H9 (cell line): Measurements from ENCODE around the gene RAD21L1. TPM values are rescaled to one million over a fixed set of nuclear protein-coding genes. Genes with fewer than 3 reads are reported as not detected.

Experiments
- DNase-seq: peaks from one replicate; pipeline ENCODE4 v3.0.0-alpha.2; 2017
- H2AFZ ChIP-seq: one replicate; pipeline ENCODE4 v1.6.1; 2013; ENCODE audit warnings: mild to moderate bottlenecking, low read length, control low read depth, moderate library complexity
- H2AK5ac ChIP-seq: 2 replicates; pipeline ENCODE4 v1.6.1; 2013; ENCODE audit warnings: low read length, control low read depth, mixed read lengths; ENCODE audit not compliant: insufficient read length
- H2BK120ac ChIP-seq: one replicate; pipeline ENCODE4 v1.6.1; 2013; ENCODE audit warnings: low read depth, mild to moderate bottlenecking, low read length, control low read depth, inconsistent platforms; ENCODE audit not compliant: poor library complexity, severe bottlenecking
- H2BK12ac ChIP-seq: 2 replicates; pipeline ENCODE4 v1.6.1; 2013; ENCODE audit warnings: low read length, control low read depth, mixed read lengths, low read depth; ENCODE audit not compliant: insufficient read length
- H2BK15ac ChIP-seq: 2 replicates; pipeline ENCODE4 v1.6.1; 2013; ENCODE audit warnings: low read depth, low read length, control low read depth
- H2BK20ac ChIP-seq: one replicate; pipeline ENCODE4 v1.6.1; 2013; ENCODE audit warnings: low read depth, mild to moderate bottlenecking, low read length, control low read depth, inconsistent platforms; ENCODE audit not compliant: poor library complexity, severe bottlenecking
- H2BK5ac ChIP-seq: 2 replicates; pipeline ENCODE4 v1.6.1; 2013; ENCODE audit warnings: low read length, control low read depth, mixed read lengths; ENCODE audit not compliant: insufficient read length
- H3K14ac ChIP-seq: 2 replicates; pipeline ENCODE4 v1.6.1; 2013; ENCODE audit warnings: low read length, control low read depth; ENCODE audit not compliant: insufficient read depth
- H3K18ac ChIP-seq: 2 replicates; pipeline ENCODE4 v1.6.1; 2013; ENCODE audit warnings: low read depth, mild to moderate bottlenecking, mixed read lengths, low read length, control low read depth; ENCODE audit not compliant: insufficient read length
- H3K23ac ChIP-seq: 2 replicates; pipeline ENCODE4 v1.6.1; 2013; ENCODE audit warnings: low read length, control low read depth, mixed read lengths, low read depth; ENCODE audit not compliant: insufficient read length
- H3K23me2 ChIP-seq: 2 replicates; pipeline ENCODE4 v1.6.1; 2013; ENCODE audit warnings: low read depth, mild to moderate bottlenecking, mixed read lengths, low read length, control low read depth; ENCODE audit not compliant: insufficient read length, poor library complexity, severe bottlenecking
- H3K27ac ChIP-seq: 2 replicates; pipeline ENCODE4 v1.5.1; 2013; ENCODE audit warnings: low read length, control low read depth, mixed read lengths, low read depth; ENCODE audit not compliant: insufficient read length
- H3K27me3 ChIP-seq: 2 replicates; pipeline ENCODE4 v1.6.1; 2013; ENCODE audit warnings: low read length, control low read depth, inconsistent platforms; ENCODE audit not compliant: insufficient read depth
- H3K4ac ChIP-seq: 2 replicates; pipeline ENCODE4 v1.6.1; 2013; ENCODE audit warnings: low read depth, mild to moderate bottlenecking, control low read depth, inconsistent platforms, low read length, moderate library complexity
- H3K4me1 ChIP-seq: 2 replicates; pipeline ENCODE4 v1.6.1; 2013; ENCODE audit warnings: low read length, control low read depth, inconsistent platforms; ENCODE audit not compliant: insufficient read depth
- H3K4me2 ChIP-seq: 2 replicates; pipeline ENCODE4 v1.6.1; 2013; ENCODE audit warnings: low read length, control low read depth, mixed read lengths; ENCODE audit not compliant: insufficient read length, insufficient read depth
- H3K56ac ChIP-seq: 2 replicates; pipeline ENCODE4 v1.6.1; 2013; ENCODE audit warnings: low read depth, mild to moderate bottlenecking, mixed read lengths, low read length, control low read depth; ENCODE audit not compliant: insufficient read length
- H3K79me1 ChIP-seq: 2 replicates; pipeline ENCODE4 v1.6.1; 2013; ENCODE audit warnings: low read depth, mild to moderate bottlenecking, moderate library complexity, low read length, control low read depth, inconsistent platforms; ENCODE audit not compliant: insufficient read depth, poor library complexity, severe bottlenecking
- H3K79me2 ChIP-seq: 2 replicates; pipeline ENCODE4 v1.6.1; 2013; ENCODE audit warnings: low read length, control low read depth, inconsistent platforms; ENCODE audit not compliant: insufficient read depth
- H3K9ac ChIP-seq: 2 replicates; pipeline ENCODE4 v1.6.1; 2013; ENCODE audit warnings: low read length, control low read depth, mixed read lengths; ENCODE audit not compliant: insufficient read length; ENCODE audit errors: extremely low read depth
- H3K9me3 ChIP-seq: one replicate; pipeline ENCODE4 v1.6.1; 2013; ENCODE audit warnings: low read depth, low read length, inconsistent platforms; ENCODE audit not compliant: control insufficient read depth
- H3T11ph ChIP-seq: one replicate; pipeline ENCODE4 v1.6.1; 2013; ENCODE audit warnings: mild to moderate bottlenecking, low read length, control low read depth, inconsistent platforms
- H4K20me1 ChIP-seq: one replicate; pipeline ENCODE4 v1.6.1; 2013; ENCODE audit not compliant: control insufficient read depth, insufficient read length, insufficient read depth
- H4K5ac ChIP-seq: 2 replicates; pipeline ENCODE4 v1.6.1; 2013; ENCODE audit warnings: low read depth, mild to moderate bottlenecking, mixed read lengths, low read length, control low read depth; ENCODE audit not compliant: insufficient read length
- H4K8ac ChIP-seq: replicated peaks from 2 replicates; pipeline ENCODE4 v1.6.1; 2013; ENCODE audit warnings: low read length, control low read depth, mixed read lengths, low read depth; ENCODE audit not compliant: insufficient read length
- H4K91ac ChIP-seq: 2 replicates; pipeline ENCODE4 v1.6.1; 2013; ENCODE audit warnings: low read depth, mild to moderate bottlenecking, moderate library complexity, mixed read lengths, low read length, control low read depth; ENCODE audit not compliant: insufficient read length
- H3K27ac Mint-ChIP-seq, 3 experiments: 2 replicates in 2 of 3; 3 replicates in 1 of 3; pipeline ENCODE4 v1.8.0; 2020 to 2021; ENCODE audit warnings: mixed read lengths in 3 of 3, mild to moderate bottlenecking in 1 of 3, moderate library complexity in 1 of 3
- H3K27me3 Mint-ChIP-seq: 2 replicates; pipeline ENCODE4 v1.8.0; 2021; ENCODE audit warnings: low read depth, mild to moderate bottlenecking, moderate library complexity, mixed read lengths
- H3K36me3 Mint-ChIP-seq, 3 experiments: 2 replicates in 2 of 3; 3 replicates in 1 of 3; pipeline ENCODE4 v1.8.0; 2020 to 2021; ENCODE audit warnings: low read depth in 3 of 3, mixed read lengths in 3 of 3; ENCODE audit not compliant: insufficient read depth in 1 of 3
- H3K4me1 Mint-ChIP-seq, 2 experiments: 2 replicates each; pipeline ENCODE4 v1.8.0; 2020; ENCODE audit warnings: mixed read lengths in 2 of 2
- H3K4me3 Mint-ChIP-seq, 2 experiments: 2 replicates in 1 of 2; 3 replicates in 1 of 2; pipeline ENCODE4 v1.8.0; 2020 to 2021; ENCODE audit warnings: mild to moderate bottlenecking in 2 of 2, mixed read lengths in 2 of 2, moderate library complexity in 1 of 2
- H3K9me3 Mint-ChIP-seq, 2 experiments: 2 replicates in 1 of 2; 3 replicates in 1 of 2; pipeline ENCODE4 v1.8.0; 2020; ENCODE audit warnings: mild to moderate bottlenecking in 2 of 2, mixed read lengths in 2 of 2, moderate library complexity in 1 of 2
- WGBS: extraction: QIAGEN DNeasy Blood & Tissue Kit; methylation state at CpG from one replicate; pipeline ENCODE4 v1.1.7; 2013; ENCODE audit warnings: missing lambda C conversion rate, low lambda C conversion rate, mixed read lengths; ENCODE audit not compliant: insufficient read length; ENCODE audit errors: extremely low coverage; 5-methylcytosine and 5-hydroxymethylcytosine counted together
- total RNA-seq: library from RNA; stranded (reverse); gene quantifications from 2 replicates; pipeline ENCODE4 v1.2.1, GENCODE V29; 2021
- TF ChIP-seq, protein P1 (sequence below): fragments of 200-600 bp; sonication (generic); conservative IDR thresholded peaks from 3 replicates; pipeline ENCODE4 v1.8.0; 2021; ENCODE audit warnings: antibody characterized with exemption, mild to moderate bottlenecking

RAD21L1 gene
- total RNA-seq, 1 experiment from 2014 or later, result not detected

DNA sequence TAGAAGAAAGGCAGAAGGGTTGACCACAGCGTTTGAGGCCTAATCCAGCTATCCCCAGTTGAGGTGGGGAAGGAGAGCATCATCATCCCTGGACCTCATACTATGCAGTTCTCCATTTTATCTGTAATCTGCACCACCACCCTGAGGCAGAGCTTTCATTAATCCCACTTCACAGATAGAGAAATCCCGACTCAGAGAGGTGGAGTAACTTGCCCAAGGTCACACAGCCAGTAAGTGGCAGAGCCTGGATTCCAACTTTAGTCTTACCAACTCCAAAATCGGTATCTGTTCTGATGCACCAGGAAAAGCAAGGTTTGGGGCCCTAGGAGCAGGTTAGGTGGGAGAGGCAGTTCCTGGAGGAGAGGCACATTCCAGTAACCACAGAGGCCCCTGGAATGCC, 47.7 kb upstream of the RAD21L1 start:
- H3K18ac ChIP-seq, result no peak overlapping the region
- H2BK15ac ChIP-seq, result no peak overlapping the region
- peaks cover 18% of the 10 kb centered on the region for H3K27me3 Mint-ChIP-seq
- H2AFZ ChIP-seq, result no peak overlapping the region
- H2BK120ac ChIP-seq, result no peak overlapping the region
- no peak overlapping the region for H3K9ac ChIP-seq
- peaks cover 7 to 14% of the 10 kb centered on the region in 2 experiments for H3K4me1 Mint-ChIP-seq
- no peak overlapping the region for H2BK5ac ChIP-seq
- no peak overlapping the region for H3K4me2 ChIP-seq
- no peak overlapping the region for H2BK20ac ChIP-seq
- no peaks in the 10 kb centered on the region for H3K9me3 ChIP-seq
- DNase-seq, result no peak
- H3K56ac ChIP-seq, result no peak overlapping the region
- H3K9me3 Mint-ChIP-seq, result no peaks in the 10 kb centered on the region; a peak in 1 of 5 replicates
- peaks cover 1 to 18% (median 4%) of the 10 kb centered on the region in 3 experiments; a peak in 5 of 7 replicates for H3K36me3 Mint-ChIP-seq
- H3T11ph ChIP-seq, result no peak overlapping the region
- no peak overlapping the region for H4K5ac ChIP-seq
- no peak overlapping the region for H2BK12ac ChIP-seq
- H4K8ac ChIP-seq, result no peak overlapping the region
- no peaks in the 10 kb centered on the region for H3K79me2 ChIP-seq
- H3K4me1 ChIP-seq, result 0 out of 2 replicates have a peak, but pooled peaks cover 3% of the 10 kb centered on the region
- H3K27me3 ChIP-seq, result peaks cover under 1% of the 10 kb centered on the region; the same call in 1 of the 2 replicates
- TF ChIP-seq, protein P1, sequence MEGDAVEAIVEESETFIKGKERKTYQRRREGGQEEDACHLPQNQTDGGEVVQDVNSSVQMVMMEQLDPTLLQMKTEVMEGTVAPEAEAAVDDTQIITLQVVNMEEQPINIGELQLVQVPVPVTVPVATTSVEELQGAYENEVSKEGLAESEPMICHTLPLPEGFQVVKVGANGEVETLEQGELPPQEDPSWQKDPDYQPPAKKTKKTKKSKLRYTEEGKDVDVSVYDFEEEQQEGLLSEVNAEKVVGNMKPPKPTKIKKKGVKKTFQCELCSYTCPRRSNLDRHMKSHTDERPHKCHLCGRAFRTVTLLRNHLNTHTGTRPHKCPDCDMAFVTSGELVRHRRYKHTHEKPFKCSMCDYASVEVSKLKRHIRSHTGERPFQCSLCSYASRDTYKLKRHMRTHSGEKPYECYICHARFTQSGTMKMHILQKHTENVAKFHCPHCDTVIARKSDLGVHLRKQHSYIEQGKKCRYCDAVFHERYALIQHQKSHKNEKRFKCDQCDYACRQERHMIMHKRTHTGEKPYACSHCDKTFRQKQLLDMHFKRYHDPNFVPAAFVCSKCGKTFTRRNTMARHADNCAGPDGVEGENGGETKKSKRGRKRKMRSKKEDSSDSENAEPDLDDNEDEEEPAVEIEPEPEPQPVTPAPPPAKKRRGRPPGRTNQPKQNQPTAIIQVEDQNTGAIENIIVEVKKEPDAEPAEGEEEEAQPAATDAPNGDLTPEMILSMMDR, result no peak
- H3K23ac ChIP-seq, result no peak overlapping the region
- H4K20me1 ChIP-seq, result no peaks in the 10 kb centered on the region
- WGBS, result no CpG with 5 or more reads among the region's 3 CpGs
- H3K23me2 ChIP-seq, result no peaks in the 10 kb centered on the region
- H2AK5ac ChIP-seq, result no peak overlapping the region
- no peak overlapping the region for H3K14ac ChIP-seq
- no peak overlapping the region for H3K4me3 Mint-ChIP-seq
- H3K4ac ChIP-seq, result no peak overlapping the region
- H3K27ac Mint-ChIP-seq, result peak overlapping the region in 1 of 3 experiments; percentile 42; a peak in 1 of 7 replicates
- H3K27ac ChIP-seq, result no peak overlapping the region
- H3K79me1 ChIP-seq, result no peaks in the 10 kb centered on the region
- H4K91ac ChIP-seq, result no peak overlapping the region
